UCSD-AML1 (cell line): ENCODE results near the gene EMP1.

Source experiments
- DNase-seq: peaks from one replicate; lab custom pipeline; 2025; ENCODE audit not compliant: unreplicated experiment; lab: John Stamatoyannopoulos, UW

The EMP1 gene

GRCh38 chr12:13218641-13219040 is 22.1 kb downstream of the EMP1 start:
- DNase-seq: no peak

GRCh38 chr12:13219320-13219719 is 22.8 kb downstream of the EMP1 start:
- no peak for DNase-seq

GRCh38 chr12:13220838-13221237 is 24.3 kb downstream of the EMP1 start:
- no peak for DNase-seq

DNA sequence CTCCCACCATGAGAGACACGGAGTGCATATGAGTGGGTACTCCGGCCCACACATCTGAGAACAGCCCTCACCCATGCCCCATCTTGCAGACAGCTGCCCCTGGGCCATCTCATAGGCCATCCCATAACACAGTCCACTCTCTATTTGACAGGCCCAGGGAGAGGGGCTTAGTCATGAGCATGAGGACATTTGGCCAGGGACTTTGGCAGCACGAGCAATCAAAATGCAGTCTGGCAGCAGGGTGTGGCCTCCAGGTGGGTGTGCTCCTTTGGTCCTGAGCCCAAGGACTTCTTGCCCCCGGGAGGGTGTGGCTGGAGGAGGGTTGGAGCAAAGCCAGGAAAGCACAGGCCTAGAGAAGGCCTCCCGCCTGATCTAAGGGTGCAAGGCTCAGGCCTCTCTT is 25.6 kb downstream of the EMP1 start:
- DNase-seq: no peak

- DNase-seq: no peak
Measured at GRCh38 chr12:13223179-13223804, 26.8 kb downstream of the EMP1 start.

DNA sequence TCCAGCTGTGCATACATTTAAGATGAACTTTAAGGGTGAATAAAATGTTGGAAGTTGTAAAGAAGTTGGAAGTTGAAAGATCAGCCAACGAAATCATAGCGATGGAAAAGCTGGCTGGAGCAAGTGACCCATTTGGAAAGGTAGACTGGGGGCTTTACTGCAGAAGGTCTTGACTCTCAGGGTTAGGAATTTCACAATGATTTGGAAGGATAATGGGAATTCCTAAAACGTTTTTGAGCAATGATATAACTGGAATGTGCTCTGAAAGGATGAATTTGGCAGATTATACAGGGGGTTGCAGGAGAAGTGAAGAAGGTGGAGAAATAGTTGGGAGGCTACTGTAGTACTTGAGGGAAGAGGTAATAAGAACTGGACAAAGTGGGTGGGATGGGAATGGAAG is 27.4 kb downstream of the EMP1 start:
- DNase-seq: no peak

- no peak for DNase-seq
Measured at GRCh38 chr12:13227191-13227590, 30.7 kb downstream of the EMP1 start.

DNA sequence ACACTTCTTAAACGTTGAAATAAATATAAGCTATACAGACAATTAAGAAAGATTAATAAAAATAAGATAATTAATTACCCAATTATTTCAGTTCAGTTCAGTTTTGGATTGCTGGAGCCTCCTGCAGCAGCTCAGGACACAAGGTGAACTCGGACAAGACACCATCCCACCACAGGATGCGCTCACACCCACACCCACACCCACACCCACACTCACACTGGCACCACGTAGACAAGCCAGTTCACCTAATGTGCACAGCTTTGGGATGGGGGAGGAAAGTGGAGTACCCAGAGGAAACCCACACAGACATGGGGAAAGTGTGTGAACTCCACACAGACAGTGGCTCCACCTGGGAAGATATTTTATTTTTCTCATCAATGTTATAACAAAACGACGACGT is 32.1 kb downstream of the EMP1 start:
- DNase-seq: no peak

DNA sequence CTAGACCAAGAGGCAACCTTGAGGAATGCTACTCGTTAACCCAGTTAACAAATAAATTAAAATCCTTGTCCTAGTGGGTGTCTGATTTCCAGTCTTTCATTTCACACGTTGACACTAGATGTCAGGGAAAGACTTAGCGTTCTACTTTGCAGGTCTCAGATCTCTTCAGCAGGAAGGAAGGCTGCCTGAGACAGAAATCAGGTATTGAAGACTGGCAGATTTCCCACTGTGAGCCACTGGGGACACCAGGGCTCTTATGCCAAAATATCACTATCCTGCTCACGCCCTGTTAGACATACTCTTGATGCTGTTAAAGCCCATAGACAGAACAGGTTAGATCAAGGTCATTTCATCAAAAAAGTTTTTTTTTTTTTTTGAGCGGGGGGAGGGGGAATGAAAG is 33.0 kb downstream of the EMP1 start:
- DNase-seq: no peak

DNA sequence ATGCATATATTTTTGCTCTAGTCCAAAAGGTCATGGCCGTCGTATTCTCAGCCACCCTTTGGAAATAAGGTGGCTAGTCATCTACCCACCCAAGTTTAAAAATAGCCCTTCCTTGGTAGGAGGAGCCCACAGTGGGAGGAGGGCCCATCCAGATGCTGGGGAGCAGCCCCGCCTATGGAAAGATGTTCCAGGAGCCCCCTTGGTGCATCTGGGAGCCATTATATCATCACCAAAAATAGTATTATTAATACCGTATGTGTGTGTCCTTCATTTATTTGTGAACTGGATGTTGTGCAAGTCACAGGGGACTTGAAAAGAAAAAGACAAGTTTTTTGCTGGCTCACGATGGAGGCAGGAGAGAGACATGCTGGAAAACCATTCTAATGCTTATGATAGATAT is 34.0 kb downstream of the EMP1 start:
- no peak for DNase-seq

DNA sequence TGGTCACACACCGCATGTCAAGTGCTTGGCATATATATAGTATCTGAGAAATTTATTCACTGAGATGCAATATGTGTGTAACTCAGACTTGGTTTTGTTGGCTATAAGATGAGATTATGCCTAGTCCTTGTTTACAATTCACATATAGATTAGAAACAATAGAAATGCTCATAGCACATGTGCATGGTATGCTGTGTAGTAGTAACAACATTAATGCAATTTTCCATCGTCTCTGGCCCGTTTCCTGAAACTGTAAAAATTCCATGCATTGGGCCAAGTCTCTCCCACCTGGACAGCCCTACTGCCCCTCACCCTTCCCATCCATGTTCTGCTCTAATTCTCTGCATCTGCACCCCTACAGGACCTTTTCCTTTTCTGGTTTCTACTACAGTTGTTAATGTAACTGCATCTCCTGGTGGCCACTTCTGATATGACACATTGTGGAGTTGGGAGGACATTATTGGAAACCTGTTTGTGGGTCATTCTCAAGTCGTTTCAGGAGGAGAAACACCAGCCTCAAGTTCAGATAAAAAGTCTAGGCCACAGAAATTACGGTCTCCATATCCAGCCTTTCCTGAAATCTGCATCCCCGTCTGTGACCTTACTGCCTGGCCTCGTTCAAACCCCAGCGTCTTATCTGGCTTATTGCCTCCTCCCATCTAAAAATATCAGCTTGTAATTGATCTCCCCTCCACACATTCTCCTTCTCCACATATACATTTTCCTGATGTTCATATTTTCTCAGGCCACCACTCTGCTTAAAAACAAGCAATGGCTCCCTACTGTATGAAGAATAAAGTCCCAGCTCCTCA is 37.5 kb downstream of the EMP1 start:
- DNase-seq: no peak

DNA sequence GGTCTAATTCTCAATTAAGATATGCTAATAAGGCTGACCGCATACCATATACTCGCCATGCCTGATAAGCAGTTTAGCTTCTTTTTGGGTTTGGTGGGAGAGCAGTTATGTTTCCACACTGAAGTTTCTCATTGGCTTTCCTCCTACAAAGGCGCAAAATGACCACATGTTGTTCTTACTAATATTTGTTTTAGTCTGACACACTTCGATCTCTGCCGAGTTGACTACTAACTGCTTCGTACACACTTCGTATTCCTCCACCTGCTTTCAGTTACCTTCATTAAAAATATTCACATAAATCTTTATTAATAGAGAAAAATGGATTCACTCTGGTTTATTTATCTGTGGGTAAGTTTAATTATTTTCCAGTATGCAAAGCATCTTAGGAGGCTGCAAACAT is 41.7 kb downstream of the EMP1 start:
- DNase-seq: no peak

DNA sequence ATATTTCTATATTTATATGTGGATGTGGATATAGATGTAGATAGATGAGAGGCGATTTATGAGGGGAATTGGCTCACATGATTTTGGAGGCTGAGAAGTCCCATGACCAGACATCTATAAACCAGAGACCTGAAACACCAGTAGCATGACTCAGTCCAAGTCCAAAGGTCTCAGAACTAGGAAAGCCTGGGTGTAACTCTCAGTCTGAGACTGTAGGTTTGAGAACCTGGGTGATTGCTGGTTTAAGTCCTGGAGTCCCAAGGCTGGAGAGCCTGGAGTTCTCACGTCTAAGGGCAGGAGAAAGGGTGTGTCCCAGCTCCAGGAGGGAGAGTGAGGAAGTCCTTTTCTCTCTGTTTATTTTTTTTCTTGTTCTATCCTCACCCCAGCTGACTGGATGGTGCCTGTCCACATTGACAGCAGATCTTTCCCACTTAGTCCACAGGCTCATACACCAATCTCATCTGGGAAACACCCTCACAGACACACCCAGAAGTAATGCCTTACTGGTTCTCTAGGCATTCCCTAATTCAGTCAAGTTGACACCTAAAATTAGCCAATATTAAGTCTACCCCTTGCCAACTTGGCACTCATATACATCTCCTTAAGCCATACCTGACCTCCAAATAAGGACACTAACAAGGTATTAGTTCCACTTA is 45.4 kb downstream of the EMP1 start:
- DNase-seq: no peak

DNA sequence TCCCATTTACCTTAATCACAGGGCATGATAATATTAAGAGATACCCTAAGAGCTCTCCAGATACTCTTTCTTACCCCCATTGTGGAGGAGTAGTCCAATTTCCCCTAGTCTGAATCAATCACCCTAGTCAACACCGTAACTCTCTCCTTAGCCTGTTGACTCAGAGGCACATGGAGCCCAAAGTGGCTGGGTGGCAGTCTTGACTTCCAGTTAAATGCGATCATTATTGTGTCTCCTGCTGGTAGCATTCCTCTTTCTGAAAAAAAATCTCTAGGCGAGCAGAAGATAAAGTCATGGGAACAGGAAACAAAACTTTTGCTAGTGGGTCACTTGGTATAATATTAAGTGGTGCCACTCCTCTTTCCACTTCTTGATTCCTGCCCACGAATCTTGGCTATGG is 46.4 kb downstream of the EMP1 start:
- DNase-seq: no peak

DNA sequence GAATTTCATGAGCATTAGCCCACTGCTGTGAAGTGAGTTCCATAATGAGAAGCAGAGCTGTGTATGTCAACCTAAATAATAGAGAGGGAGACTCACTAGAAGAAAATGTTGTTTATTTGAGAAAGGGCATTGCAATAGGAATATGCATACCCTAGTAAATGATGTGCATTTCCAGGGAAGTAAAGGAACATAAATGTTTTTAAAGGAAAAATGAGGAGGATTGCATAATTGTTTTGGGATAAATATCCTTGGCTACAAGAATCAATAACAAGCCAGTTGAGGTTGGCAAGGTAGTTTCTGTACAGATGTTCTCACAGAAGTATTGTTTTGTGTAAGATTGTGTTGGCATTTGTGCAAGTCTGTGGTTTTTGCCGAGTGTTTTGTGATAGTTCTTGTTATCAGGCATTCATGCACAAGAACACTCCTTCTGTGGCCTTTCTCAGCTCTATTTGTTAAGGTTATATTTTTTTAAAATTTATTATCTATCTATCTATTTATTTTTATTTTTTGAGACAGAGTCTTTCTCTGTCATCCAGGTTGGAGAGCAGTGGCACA is 47.1 kb downstream of the EMP1 start:
- DNase-seq: no peak

- no peak for DNase-seq
Measured at GRCh38 chr12:13247596-13247995, 51.1 kb downstream of the EMP1 start.

DNA sequence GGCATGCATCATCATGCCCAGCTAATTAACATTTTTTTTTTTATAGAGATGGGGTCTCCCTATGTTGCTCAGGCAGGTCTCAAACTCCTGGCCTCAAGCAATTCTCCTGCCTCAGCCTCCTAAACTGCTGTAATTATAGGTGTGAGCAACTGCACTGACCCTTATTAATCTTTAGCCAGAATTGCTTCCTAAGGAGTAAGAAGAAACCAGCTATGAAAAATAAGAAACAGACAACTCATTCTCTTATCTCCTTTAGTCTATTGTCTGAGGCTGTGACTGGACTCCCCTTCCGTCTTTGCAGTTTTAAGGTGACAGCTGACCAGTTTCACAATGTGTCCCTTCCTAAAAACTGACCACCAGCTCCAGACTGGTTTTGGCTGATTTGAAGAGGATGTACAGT is 52.4 kb downstream of the EMP1 start:
- no peak for DNase-seq

GRCh38 chr12:13250416-13250815 is 53.9 kb downstream of the EMP1 start:
- DNase-seq: no peak

DNA sequence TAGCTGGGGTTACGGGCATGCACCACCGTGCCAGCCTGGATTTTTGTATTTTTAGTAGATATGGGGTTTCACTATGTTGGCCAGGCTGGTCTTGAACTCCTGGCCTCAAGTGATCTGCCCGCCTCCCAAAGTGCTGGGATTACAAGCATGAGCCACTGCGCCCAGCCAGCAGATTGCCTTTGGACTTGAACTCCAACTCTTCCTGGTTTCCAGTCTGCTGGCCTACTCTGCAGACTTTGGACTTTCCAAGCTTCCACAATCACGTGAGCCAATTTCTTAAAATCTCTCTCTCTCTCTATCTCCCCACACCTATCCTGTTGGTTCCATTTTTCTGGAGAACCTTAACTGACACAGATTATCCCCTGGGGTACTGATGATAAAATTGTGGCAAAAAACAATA is 55.0 kb downstream of the EMP1 start:
- no peak for DNase-seq

DNA sequence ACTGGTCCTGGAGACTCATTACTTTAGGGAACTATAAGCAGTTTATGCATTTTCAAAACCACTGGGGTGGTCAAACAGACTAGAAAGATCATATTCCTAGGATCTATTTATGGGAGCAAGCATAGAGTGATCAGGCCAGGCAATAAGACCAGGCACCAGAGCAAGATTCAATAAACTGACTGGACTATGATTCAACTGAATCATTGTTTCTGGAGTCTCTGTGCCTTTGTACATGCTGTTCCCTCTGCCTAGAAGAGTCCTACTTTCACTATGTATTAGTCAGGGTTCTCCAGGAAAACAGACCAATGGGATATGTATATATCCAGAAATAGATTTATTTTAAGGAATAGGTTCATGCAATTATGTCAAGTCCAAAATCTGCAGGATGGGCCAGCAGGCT is 55.5 kb downstream of the EMP1 start:
- no peak for DNase-seq

DNA sequence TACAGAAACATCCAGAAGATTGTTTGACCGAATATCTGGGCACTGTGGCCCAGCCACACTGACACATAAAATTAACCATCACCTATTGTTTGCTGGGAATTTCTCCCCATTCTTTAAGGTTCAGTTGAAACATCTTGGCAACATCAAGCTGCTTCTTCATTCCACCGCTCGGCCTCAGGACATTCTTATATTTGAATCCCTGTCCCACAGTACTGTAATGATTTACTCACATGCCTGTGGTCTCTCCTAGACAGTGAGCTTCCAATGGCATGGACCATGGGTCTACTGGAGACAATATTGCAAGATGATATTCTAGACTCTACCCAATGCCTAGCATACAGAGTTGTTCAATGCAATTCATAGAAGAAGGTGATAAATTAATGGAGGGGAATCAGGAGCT is 56.1 kb downstream of the EMP1 start:
- no peak for DNase-seq
